GM18498 (cell line): ENCODE measurements around the gene ART1.

Experiments
- ATAC-seq: cut with Tn5 transposase; IDR thresholded peaks from one replicate; pipeline ENCODE4 v1.9.1; 2021; ENCODE audit warnings: mild to moderate bottlenecking, moderate library complexity; ENCODE audit not compliant: unreplicated experiment

Gene ART1

GRCh38 chr11:3664032-3664630 is 19.2 kb downstream of the ART1 start:
- no peak for ATAC-seq

- ATAC-seq = no peak
Observed at GRCh38 chr11:3665336-3666022, 20.6 kb downstream of the ART1 start.

- ATAC-seq = no peak
Observed at GRCh38 chr11:3666023-3666530, 21.1 kb downstream of the ART1 start.

- no peak for ATAC-seq
Observed at GRCh38 chr11:3667149-3668035, 22.5 kb downstream of the ART1 start.

- no peak for ATAC-seq
Observed at GRCh38 chr11:3669128-3669527, 24.2 kb downstream of the ART1 start.

- ATAC-seq = no peak
Observed at GRCh38 chr11:3669742-3670183, 24.8 kb downstream of the ART1 start.

GRCh38 chr11:3671334-3672254 is 26.7 kb downstream of the ART1 start, which contains the start of gene CHRNA10:
Gene CHRNA10 (minus strand): TSS chr11:3671384. CDS start chr11:3671312, 72 bp downstream.
- ATAC-seq = no peak

- ATAC-seq = no peak
Observed at GRCh38 chr11:3674189-3674588, 29.3 kb downstream of the ART1 start.

- no peak for ATAC-seq
Observed at GRCh38 chr11:3675971-3676370, 31.0 kb downstream of the ART1 start.

GRCh38 chr11:3679077-3679476 is 34.1 kb downstream of the ART1 start:
- ATAC-seq = no peak

GRCh38 chr11:3683039-3683438 is 38.1 kb downstream of the ART1 start:
- no peak for ATAC-seq

GRCh38 chr11:3684129-3684818 is 39.3 kb downstream of the ART1 start:
- no peak for ATAC-seq

- no peak for ATAC-seq
Observed at GRCh38 chr11:3684819-3685172, 39.9 kb downstream of the ART1 start.

GRCh38 chr11:3685923-3686322 is 41.0 kb downstream of the ART1 start:
- no peak for ATAC-seq

- no peak for ATAC-seq
Observed at GRCh38 chr11:3686751-3687150, 41.8 kb downstream of the ART1 start.

GRCh38 chr11:3700410-3700809 is 55.5 kb downstream of the ART1 start:
- no peak for ATAC-seq

- no peak for ATAC-seq
Observed at GRCh38 chr11:3700910-3701309, 56.0 kb downstream of the ART1 start.

- no peak for ATAC-seq
Observed at GRCh38 chr11:3703383-3703782, 58.5 kb downstream of the ART1 start.

GRCh38 chr11:3707176-3707575 is 62.2 kb downstream of the ART1 start:
- no peak for ATAC-seq

GRCh38 chr11:3709977-3710376 is 65.0 kb downstream of the ART1 start:
- ATAC-seq = no peak
